ENCODE data around the gene SLC35F3.

GRCh38 chr1:234162661-234163060 is 258.2 kb downstream of the SLC35F3 start:
- TF ChIP-seq, protein P1, sequence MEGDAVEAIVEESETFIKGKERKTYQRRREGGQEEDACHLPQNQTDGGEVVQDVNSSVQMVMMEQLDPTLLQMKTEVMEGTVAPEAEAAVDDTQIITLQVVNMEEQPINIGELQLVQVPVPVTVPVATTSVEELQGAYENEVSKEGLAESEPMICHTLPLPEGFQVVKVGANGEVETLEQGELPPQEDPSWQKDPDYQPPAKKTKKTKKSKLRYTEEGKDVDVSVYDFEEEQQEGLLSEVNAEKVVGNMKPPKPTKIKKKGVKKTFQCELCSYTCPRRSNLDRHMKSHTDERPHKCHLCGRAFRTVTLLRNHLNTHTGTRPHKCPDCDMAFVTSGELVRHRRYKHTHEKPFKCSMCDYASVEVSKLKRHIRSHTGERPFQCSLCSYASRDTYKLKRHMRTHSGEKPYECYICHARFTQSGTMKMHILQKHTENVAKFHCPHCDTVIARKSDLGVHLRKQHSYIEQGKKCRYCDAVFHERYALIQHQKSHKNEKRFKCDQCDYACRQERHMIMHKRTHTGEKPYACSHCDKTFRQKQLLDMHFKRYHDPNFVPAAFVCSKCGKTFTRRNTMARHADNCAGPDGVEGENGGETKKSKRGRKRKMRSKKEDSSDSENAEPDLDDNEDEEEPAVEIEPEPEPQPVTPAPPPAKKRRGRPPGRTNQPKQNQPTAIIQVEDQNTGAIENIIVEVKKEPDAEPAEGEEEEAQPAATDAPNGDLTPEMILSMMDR (IDR thresholded peaks at IDR 0.05): no peak
- TF ChIP-seq POLR2AphosphoS5 (IDR thresholded peaks at IDR 0.05) (no peak), POLR2A (IDR thresholded peaks at IDR 0.05) (no peak), EP300 (IDR thresholded peaks at IDR 0.05) (no peak)
